SU-DHL-6 (cell line): ENCODE data around the gene ELOF1.
A peak's percentile ranks its signal among the peaks of the same experiment; 100 is the strongest.
"Not testable (repeated sequence)": the region's sequence is repeated elsewhere in the genome, so short reads cannot be mapped to it uniquely, and the experiment has no call there.

ENCODE experiments used
- H2AFZ ChIP-seq: fragments of 200-600 bp; sonication (generic); 2 replicates; pipeline ENCODE4 v1.6.1; 2014; ENCODE audit warnings: low read depth, mild to moderate bottlenecking, moderate library complexity, mixed read lengths, antibody characterized with exemption, low read length; ENCODE audit not compliant: severe bottlenecking
- H3F3A ChIP-seq: fragments of 200-600 bp; shearing (Covaris generic); 2 replicates; pipeline ENCODE4 v1.6.0; 2016; ENCODE audit warnings: antibody characterized with exemption, mild to moderate bottlenecking; ENCODE audit not compliant: insufficient read depth
- H3K27ac ChIP-seq: fragments of 200-600 bp; sonication (generic); 2 replicates; pipeline ENCODE4 v1.5.1; 2016; ENCODE audit warnings: low read depth, mild to moderate bottlenecking, low read length, moderate library complexity, mixed read lengths
- H3K27me3 ChIP-seq: fragments of 200-600 bp; sonication (generic), shearing (Covaris generic); 2 replicates; pipeline ENCODE4 v1.6.0; 2014; ENCODE audit warnings: mild to moderate bottlenecking, low read length
- H3K36me3 ChIP-seq: fragments of 200-600 bp; sonication (generic); 2 replicates; pipeline ENCODE4 v1.6.1; 2014; ENCODE audit warnings: mild to moderate bottlenecking, low read length, mixed read lengths
- H3K4me2 ChIP-seq: fragments of 300-600, 200-600 bp; shearing (Covaris generic), sonication (generic); 2 replicates; pipeline ENCODE4 v1.6.0; 2014; ENCODE audit warnings: low read length, low read depth, mild to moderate bottlenecking; ENCODE audit not compliant: poor library complexity, severe bottlenecking
- H3K4me3 ChIP-seq: fragments of 200-600 bp; sonication (generic); 2 replicates; pipeline ENCODE4 v1.5.1; 2014; ENCODE audit warnings: antibody characterized with exemption, low read length, mild to moderate bottlenecking, mixed read lengths; ENCODE audit not compliant: insufficient read depth, poor library complexity, severe bottlenecking
- H3K79me2 ChIP-seq: fragments of 200-600 bp; sonication (generic); 2 replicates; pipeline ENCODE4 v1.6.1; 2014; ENCODE audit warnings: mild to moderate bottlenecking, low read length, moderate library complexity; ENCODE audit not compliant: insufficient read depth
- H3K9ac ChIP-seq: fragments of 200-600 bp; sonication (generic); 2 replicates; pipeline ENCODE4 v1.7.0; 2014; ENCODE audit warnings: mild to moderate bottlenecking, low read length
- H3K9me2 ChIP-seq: fragments of 200-600 bp; sonication (generic); replicated peaks from 2 replicates; pipeline ENCODE4 v1.6.1; 2014; ENCODE audit warnings: low read length; ENCODE audit not compliant: insufficient read depth
- H3K9me3 ChIP-seq: fragments of 200-600 bp; sonication (generic); 2 replicates; pipeline ENCODE4 v1.6.1; 2014; ENCODE audit warnings: low read length, mixed read lengths; ENCODE audit not compliant: insufficient read depth
- H4K20me1 ChIP-seq: fragments of 200-600 bp; sonication (generic); 2 replicates; pipeline ENCODE4 v1.6.1; 2014; ENCODE audit warnings: low read depth, mild to moderate bottlenecking, antibody characterized with exemption, low read length, moderate library complexity, mixed read lengths
- EZH2phosphoT487 ChIP-seq: fragments of 200-600 bp; sonication (generic), shearing (Covaris generic); conservative IDR thresholded peaks from 2 replicates; pipeline ENCODE4 v1.6.1; 2018; ENCODE audit warnings: mild to moderate bottlenecking, antibody characterized with exemption, low read length, moderate library complexity, mixed read lengths
- TF ChIP-seq, protein P1 (sequence below): fragments of 200-600 bp; sonication (generic); IDR thresholded peaks from one replicate; pipeline ENCODE4 v1.5.1; 2017; ENCODE audit warnings: antibody characterized with exemption, mild to moderate bottlenecking, low read length, moderate library complexity; ENCODE audit not compliant: insufficient read depth, poor library complexity, severe bottlenecking

The ELOF1 gene

DNA sequence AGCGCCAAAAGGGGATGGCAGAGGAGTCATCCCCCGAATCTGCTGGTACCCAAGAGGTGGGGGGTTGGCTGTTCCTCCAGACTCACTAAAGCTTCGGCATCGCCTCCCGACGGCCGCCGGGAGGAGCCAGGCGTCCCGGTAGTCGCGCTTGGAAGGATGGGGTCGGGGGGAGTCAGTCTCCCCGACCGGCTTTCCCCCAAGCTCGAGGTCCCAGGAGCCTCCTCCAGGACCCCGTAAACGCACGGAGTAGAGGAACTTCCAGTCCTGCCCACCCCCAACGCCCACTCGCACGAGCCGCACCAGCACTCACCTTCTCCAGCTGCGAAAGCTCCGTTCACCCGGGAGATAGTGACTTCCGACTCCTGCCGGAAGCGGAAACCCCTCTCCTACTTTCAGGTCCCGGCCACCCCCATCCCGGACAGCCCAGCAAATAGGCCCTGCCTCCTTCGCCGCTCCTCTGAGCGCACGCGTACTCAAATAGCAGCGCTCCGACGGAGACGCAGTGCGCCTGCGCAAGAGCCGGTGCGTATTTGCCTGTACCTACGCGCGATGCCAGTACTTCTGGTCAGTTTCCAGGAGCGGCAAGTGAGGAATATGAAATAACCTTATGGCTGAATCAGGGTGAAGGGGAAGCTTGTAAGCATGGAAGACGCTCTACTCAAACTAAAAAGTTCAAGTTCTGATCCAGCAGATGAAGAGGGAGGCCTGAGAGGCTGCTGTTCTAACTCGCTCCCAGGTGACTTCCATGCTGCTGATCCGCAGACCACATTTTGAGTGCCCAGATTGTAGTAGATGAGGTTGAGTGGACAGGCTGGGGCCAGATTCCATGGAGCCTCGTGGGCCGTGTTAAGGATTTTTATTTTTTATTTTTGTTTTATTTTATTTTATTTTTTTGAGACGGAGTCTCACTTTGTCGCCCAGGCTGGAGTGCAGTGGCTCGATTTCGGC is at the start of gene ELOF1:
Gene ELOF1, minus strand, starts transcription at position 350 of the 948 bp plus-strand sequence. CDS start 4,883 bp downstream, outside the sequence.
- peak within 1 kb of the TSS; percentile 75 for H3K4me3 ChIP-seq
- peak within 1 kb of the TSS; percentile 71 for H3K9ac ChIP-seq
- no peaks in the 10 kb centered on the region for H4K20me1 ChIP-seq
- H2AFZ ChIP-seq, result peak within 1 kb of the TSS; percentile 86
- no peaks in the 10 kb centered on the region for H3K9me3 ChIP-seq
- H3K36me3 ChIP-seq, result no peaks in the 10 kb centered on the region
- no peaks in the 10 kb centered on the region for H3K27me3 ChIP-seq
- no peaks in the 10 kb centered on the region for H3K9me2 ChIP-seq
- TF ChIP-seq, protein P1, sequence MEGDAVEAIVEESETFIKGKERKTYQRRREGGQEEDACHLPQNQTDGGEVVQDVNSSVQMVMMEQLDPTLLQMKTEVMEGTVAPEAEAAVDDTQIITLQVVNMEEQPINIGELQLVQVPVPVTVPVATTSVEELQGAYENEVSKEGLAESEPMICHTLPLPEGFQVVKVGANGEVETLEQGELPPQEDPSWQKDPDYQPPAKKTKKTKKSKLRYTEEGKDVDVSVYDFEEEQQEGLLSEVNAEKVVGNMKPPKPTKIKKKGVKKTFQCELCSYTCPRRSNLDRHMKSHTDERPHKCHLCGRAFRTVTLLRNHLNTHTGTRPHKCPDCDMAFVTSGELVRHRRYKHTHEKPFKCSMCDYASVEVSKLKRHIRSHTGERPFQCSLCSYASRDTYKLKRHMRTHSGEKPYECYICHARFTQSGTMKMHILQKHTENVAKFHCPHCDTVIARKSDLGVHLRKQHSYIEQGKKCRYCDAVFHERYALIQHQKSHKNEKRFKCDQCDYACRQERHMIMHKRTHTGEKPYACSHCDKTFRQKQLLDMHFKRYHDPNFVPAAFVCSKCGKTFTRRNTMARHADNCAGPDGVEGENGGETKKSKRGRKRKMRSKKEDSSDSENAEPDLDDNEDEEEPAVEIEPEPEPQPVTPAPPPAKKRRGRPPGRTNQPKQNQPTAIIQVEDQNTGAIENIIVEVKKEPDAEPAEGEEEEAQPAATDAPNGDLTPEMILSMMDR, result no peak
- no peak for TF ChIP-seq EZH2phosphoT487
- peak within 1 kb of the TSS; percentile 68 for H3K27ac ChIP-seq
- H3K4me2 ChIP-seq, result peak within 1 kb of the TSS; percentile 97
- peaks cover 11% of the 10 kb centered on the region; the same call in 1 of the 2 replicates for H3F3A ChIP-seq
- H3K79me2 ChIP-seq, result peaks cover 26% of the 10 kb centered on the region

DNA sequence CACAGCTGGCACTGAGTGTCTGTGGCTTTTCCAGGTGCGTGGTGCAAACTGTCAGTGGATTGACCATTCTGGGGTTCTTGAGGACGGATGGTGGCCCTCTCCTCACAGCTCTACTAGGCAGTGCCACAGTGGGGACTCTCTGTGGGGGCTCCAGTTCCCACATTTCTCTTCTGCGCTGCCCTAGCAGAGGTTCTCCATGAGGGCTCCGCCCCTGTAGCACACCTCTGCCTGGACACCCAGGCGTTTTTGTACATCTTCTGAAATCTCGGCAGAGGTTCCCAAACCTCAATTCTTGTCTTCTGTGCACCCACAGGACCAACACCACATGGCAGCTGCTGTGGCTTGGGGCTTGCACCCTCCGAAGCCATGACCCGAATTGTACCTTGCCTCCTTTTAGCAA is 47.5 kb upstream of the ELOF1 start:
- H3K9me3 ChIP-seq, result peaks cover 9% of the 10 kb centered on the region; the same call in 1 of the 2 replicates
- H3K27me3 ChIP-seq, result no peaks in the 10 kb centered on the region
- no peak for TF ChIP-seq EZH2phosphoT487
- TF ChIP-seq, protein P1, result no peak
- H3K4me3 ChIP-seq, result no peak overlapping the region
- H3K4me2 ChIP-seq, result no peak overlapping the region
- peaks cover 4% of the 10 kb centered on the region for H3K79me2 ChIP-seq
- no peaks in the 10 kb centered on the region for H4K20me1 ChIP-seq
- no peak overlapping the region for H3K27ac ChIP-seq
- H3K36me3 ChIP-seq, result peaks cover 8% of the 10 kb centered on the region; the same call in 1 of the 2 replicates
- H2AFZ ChIP-seq, result no peak overlapping the region
- H3K9me2 ChIP-seq, result no peaks in the 10 kb centered on the region
- no peaks in the 10 kb centered on the region; the same call in 1 of the 2 replicates for H3F3A ChIP-seq
- H3K9ac ChIP-seq, result no peak overlapping the region

DNA sequence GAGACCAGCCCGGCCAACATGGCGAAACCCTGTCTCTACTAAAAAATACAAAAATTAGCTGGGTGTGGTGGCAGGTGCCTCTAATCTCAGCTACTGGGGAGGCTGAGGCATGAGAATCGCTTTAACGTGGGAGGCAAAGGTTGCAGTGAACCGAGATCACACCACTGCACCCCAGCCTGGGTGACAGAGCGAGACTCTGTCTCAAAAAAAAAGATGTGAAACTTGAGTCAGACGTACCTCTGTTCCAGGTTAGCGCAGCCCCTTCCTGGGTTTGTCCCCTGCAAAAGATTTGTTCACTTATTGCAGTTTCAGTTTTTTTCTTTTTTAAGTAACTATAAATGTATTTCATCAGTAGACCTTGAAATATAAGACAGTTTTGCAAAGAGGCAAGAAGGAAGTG is 40.7 kb upstream of the ELOF1 start:
- H3K9me3 ChIP-seq, H4K20me1 ChIP-seq, H3K27ac ChIP-seq, H2AFZ ChIP-seq, H3K27me3 ChIP-seq, H3K4me2 ChIP-seq, H3K4me3 ChIP-seq, H3K9ac ChIP-seq, H3K36me3 ChIP-seq, H3K9me2 ChIP-seq, H3F3A ChIP-seq: not testable (repeated sequence)
- H3K79me2 ChIP-seq, result peaks cover 24% of the 10 kb centered on the region

DNA sequence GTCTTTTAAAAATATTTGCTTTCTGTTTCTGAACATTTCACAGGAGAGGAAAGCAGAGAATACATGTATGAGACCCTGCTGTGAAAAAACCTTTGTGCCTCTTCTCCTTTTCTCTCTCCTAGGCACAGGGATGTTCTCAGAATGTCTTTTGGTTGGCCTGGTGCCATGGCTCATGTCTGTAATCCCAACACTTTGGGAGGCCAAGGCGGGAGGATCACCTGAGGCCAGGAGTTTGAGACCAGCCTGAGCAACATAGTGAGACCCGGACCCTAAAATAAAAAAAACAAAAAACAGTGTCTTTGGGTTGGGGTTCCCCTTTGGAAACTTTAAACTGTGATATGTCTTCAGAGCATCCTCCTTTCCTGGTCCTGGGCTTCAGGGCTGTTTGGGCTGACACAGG is 39.7 kb upstream of the ELOF1 start:
- no peaks in the 10 kb centered on the region; the same call in 1 of the 2 replicates for H3F3A ChIP-seq
- H3K9ac ChIP-seq, result no peak overlapping the region
- H3K27me3 ChIP-seq, result no peaks in the 10 kb centered on the region
- peak overlapping the region; percentile 74 for H3K4me2 ChIP-seq
- H3K4me3 ChIP-seq, result no peak overlapping the region
- no peaks in the 10 kb centered on the region; the same call in 1 of the 2 replicates for H3K36me3 ChIP-seq
- H2AFZ ChIP-seq, result no peak overlapping the region
- TF ChIP-seq, protein P1, result no peak
- no peak for TF ChIP-seq EZH2phosphoT487
- H4K20me1 ChIP-seq, result no peaks in the 10 kb centered on the region
- peaks cover 24% of the 10 kb centered on the region for H3K79me2 ChIP-seq
- no peaks in the 10 kb centered on the region for H3K9me3 ChIP-seq
- no peak overlapping the region for H3K27ac ChIP-seq
- no peaks in the 10 kb centered on the region for H3K9me2 ChIP-seq
